ENCODE measurements around the gene LAPTM5. TPM values are rescaled to one million over a fixed set of nuclear protein-coding genes. Genes with fewer than 3 reads are reported as not detected.

LAPTM5 gene
- total RNA-seq, 1 experiment from 2014 or later, result 1.9 TPM

DNA sequence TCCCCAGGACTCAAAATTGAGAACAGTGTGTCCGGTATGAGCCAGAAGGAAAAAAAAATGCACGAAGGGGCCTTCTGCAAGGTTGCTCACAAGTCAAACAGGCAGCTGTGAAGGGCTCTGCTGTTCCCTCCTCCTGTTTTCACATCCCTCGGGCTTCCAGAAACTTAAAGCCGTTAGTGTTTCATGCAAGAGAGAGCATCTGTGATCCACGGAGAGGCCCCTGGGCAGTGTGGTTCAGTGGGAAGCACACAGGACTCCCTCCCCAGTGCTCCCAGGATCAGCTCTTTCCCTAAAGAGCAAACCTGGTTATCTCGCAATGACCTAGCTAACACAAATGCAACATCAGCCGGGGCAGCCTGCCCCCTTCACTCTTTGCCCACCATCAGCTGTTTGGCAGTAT lies 31.3 kb downstream of the LAPTM5 start:
- in situ Hi-C loops (cut with HindIII; ENCODE audit: low pct_unique_long_range_greater_than_20kb, low sequenced_read_pairs) (no loop called here), intact Hi-C loops (cut with micrococcal nuclease; ENCODE audit: unreplicated experiment) (no loop called here)
- ChIA-PET CTCF (interaction anchor here (0.7 to 2.1 kb wide), 2 partner anchors 54 to 548 kb away, joined by 3 to 6 read pairs; no protein-coding TSS in a partner anchor), POLR2A (interaction anchor here (0.5 kb wide), 1 partner anchor 1638 kb away, joined by 6 read pairs; no protein-coding TSS in a partner anchor)
- no TSS peak for BruUV-seq (replicated peaks)
- ATAC-seq, result no peak
- H3K27ac ChIP-seq (ENCODE audit: low read length), result no peak overlapping the region
- TF ChIP-seq, protein P1, sequence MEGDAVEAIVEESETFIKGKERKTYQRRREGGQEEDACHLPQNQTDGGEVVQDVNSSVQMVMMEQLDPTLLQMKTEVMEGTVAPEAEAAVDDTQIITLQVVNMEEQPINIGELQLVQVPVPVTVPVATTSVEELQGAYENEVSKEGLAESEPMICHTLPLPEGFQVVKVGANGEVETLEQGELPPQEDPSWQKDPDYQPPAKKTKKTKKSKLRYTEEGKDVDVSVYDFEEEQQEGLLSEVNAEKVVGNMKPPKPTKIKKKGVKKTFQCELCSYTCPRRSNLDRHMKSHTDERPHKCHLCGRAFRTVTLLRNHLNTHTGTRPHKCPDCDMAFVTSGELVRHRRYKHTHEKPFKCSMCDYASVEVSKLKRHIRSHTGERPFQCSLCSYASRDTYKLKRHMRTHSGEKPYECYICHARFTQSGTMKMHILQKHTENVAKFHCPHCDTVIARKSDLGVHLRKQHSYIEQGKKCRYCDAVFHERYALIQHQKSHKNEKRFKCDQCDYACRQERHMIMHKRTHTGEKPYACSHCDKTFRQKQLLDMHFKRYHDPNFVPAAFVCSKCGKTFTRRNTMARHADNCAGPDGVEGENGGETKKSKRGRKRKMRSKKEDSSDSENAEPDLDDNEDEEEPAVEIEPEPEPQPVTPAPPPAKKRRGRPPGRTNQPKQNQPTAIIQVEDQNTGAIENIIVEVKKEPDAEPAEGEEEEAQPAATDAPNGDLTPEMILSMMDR (IDR thresholded peaks at IDR 0.05), result no peak
- TF ChIP-seq, protein P2, sequence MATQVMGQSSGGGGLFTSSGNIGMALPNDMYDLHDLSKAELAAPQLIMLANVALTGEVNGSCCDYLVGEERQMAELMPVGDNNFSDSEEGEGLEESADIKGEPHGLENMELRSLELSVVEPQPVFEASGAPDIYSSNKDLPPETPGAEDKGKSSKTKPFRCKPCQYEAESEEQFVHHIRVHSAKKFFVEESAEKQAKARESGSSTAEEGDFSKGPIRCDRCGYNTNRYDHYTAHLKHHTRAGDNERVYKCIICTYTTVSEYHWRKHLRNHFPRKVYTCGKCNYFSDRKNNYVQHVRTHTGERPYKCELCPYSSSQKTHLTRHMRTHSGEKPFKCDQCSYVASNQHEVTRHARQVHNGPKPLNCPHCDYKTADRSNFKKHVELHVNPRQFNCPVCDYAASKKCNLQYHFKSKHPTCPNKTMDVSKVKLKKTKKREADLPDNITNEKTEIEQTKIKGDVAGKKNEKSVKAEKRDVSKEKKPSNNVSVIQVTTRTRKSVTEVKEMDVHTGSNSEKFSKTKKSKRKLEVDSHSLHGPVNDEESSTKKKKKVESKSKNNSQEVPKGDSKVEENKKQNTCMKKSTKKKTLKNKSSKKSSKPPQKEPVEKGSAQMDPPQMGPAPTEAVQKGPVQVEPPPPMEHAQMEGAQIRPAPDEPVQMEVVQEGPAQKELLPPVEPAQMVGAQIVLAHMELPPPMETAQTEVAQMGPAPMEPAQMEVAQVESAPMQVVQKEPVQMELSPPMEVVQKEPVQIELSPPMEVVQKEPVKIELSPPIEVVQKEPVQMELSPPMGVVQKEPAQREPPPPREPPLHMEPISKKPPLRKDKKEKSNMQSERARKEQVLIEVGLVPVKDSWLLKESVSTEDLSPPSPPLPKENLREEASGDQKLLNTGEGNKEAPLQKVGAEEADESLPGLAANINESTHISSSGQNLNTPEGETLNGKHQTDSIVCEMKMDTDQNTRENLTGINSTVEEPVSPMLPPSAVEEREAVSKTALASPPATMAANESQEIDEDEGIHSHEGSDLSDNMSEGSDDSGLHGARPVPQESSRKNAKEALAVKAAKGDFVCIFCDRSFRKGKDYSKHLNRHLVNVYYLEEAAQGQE (IDR thresholded peaks at IDR 0.05; ENCODE audit: insufficient read depth in 1 of 2, low read depth in 2 of 2, low read length in 1 of 2), result no peak
- no peak for TF ChIP-seq POLR2AphosphoS5 (IDR thresholded peaks at IDR 0.05; ENCODE audit: low read depth, low read length)
- TF ChIP-seq TCF7L2 (IDR thresholded peaks at IDR 0.05; ENCODE audit: low read depth, low read length), result no peak
- TF ChIP-seq SIN3A (IDR thresholded peaks at IDR 0.05; ENCODE audit: borderline replicate concordance, insufficient read depth, low read depth, low read length), result no peak
- no peak for DNase-seq (ENCODE audit: low read depth, low spot score)
- H3K9me3 ChIP-seq (ENCODE audit: control insufficient read depth, insufficient read depth, low read depth, low read length), result no peaks in the 10 kb centered on the region
- no peaks in the 10 kb centered on the region for H3K36me3 ChIP-seq (ENCODE audit: control insufficient read depth, insufficient read depth, low read length)
- H3K4me1 ChIP-seq (ENCODE audit: control insufficient read depth, insufficient read depth, low read length), result no peaks in the 10 kb centered on the region; the same call in 1 of the 2 replicates
- H3K27me3 ChIP-seq (ENCODE audit: control insufficient read depth, insufficient read depth, low read length), result no peaks in the 10 kb centered on the region
- no peak overlapping the region for H3K4me3 ChIP-seq (ENCODE audit: low read depth in 2 of 2, low read length in 2 of 2)

DNA sequence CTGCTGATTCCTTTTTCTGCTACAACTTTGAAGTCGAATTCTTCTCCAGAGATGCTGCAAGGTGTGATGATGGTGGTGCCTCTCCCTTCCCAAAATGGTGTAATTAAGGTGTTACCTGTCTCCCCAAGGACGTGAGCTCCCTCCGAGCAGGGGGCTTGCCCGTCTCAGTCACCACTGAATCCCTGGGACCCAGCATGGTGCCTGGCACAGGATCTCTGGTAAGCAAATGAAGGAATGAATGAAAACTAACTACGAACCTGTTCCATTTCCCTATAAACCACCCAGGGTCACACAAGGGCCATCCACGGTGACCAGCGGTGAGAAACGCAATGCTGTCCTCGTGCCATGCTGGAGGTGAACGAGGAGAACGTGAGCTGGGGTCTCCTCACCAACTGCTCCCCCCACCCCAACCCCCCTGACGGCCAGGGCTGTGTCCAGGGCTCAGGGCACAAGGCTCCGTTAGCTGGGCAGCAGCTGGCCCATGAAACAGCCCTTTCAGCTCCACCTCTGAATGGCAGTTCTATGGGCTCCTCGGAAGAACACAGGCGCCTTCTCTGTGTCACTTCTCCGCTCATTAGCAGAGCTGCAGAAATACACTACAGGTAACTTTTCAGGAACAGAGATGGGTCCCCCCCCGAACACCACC lies 32.0 kb downstream of the LAPTM5 start:
- in situ Hi-C loops (cut with HindIII; ENCODE audit: low pct_unique_long_range_greater_than_20kb, low sequenced_read_pairs), result no loop called here
- no peaks in the 10 kb centered on the region for H3K9me3 ChIP-seq (ENCODE audit: control insufficient read depth, insufficient read depth, low read depth, low read length)
- no TSS peak for BruUV-seq (replicated peaks)
- H3K27ac ChIP-seq (ENCODE audit: low read length), result no peak overlapping the region
- H3K27me3 ChIP-seq (ENCODE audit: control insufficient read depth, insufficient read depth, low read length), result no peaks in the 10 kb centered on the region
- no peak overlapping the region for H3K4me3 ChIP-seq (ENCODE audit: low read depth in 2 of 2, low read length in 2 of 2)
- POLR2A ChIA-PET, result interaction anchor here (0.5 kb wide), 1 partner anchor 1637 kb away, joined by 6 read pairs; no protein-coding TSS in a partner anchor
- DNase-seq (ENCODE audit: low read depth, low spot score), result no peak
- intact Hi-C loops (cut with micrococcal nuclease; ENCODE audit: unreplicated experiment), result no loop called here
- no peak for TF ChIP-seq TCF7L2 (IDR thresholded peaks at IDR 0.05; ENCODE audit: low read depth, low read length)
- no peak for TF ChIP-seq SIN3A (IDR thresholded peaks at IDR 0.05; ENCODE audit: borderline replicate concordance, insufficient read depth, low read depth, low read length)
- TF ChIP-seq, protein P2 (IDR thresholded peaks at IDR 0.05; ENCODE audit: insufficient read depth in 1 of 2, low read depth in 2 of 2, low read length in 1 of 2), result no peak
- TF ChIP-seq, protein P1 (IDR thresholded peaks at IDR 0.05), result no peak
- no peaks in the 10 kb centered on the region for H3K36me3 ChIP-seq (ENCODE audit: control insufficient read depth, insufficient read depth, low read length)
- H3K4me1 ChIP-seq (ENCODE audit: control insufficient read depth, insufficient read depth, low read length), result no peaks in the 10 kb centered on the region; the same call in 1 of the 2 replicates
- CTCF ChIA-PET, result interaction anchor here (2.1 kb wide), 1 partner anchor 54 kb away, joined by 6 read pairs; no protein-coding TSS in a partner anchor
- ATAC-seq, result no peak
